Cardiac fibroblast (primary cell): ENCODE measurements around the gene PBX2.
"Not testable (repeated sequence)": the region's sequence is repeated elsewhere in the genome, so short reads cannot be mapped to it uniquely, and the experiment has no call there.

ENCODE experiments used
- DNase-seq, 2 donors: peaks; one replicate each; pipeline versions ENCODE4 v3.0.0 to v3.0.0-alpha.2; 2010; ENCODE audit warnings: low read depth in 2 of 2
- H3K4me3 ChIP-seq, 2 donors: replicated peaks in 1 of 2; 1 replicate in 1 of 2; 2 replicates in 1 of 2; pipeline ENCODE4 v1.5.1; 2011; ENCODE audit warnings: low read depth in 2 of 2, low read length in 2 of 2, mild to moderate bottlenecking in 2 of 2, moderate library complexity in 1 of 2
- TF ChIP-seq, protein P1 (sequence below): IDR thresholded peaks from one replicate; pipeline ENCODE4 v1.5.1; 2011; ENCODE audit warnings: low read depth, mild to moderate bottlenecking, low read length, inconsistent platforms

Gene PBX2

DNA sequence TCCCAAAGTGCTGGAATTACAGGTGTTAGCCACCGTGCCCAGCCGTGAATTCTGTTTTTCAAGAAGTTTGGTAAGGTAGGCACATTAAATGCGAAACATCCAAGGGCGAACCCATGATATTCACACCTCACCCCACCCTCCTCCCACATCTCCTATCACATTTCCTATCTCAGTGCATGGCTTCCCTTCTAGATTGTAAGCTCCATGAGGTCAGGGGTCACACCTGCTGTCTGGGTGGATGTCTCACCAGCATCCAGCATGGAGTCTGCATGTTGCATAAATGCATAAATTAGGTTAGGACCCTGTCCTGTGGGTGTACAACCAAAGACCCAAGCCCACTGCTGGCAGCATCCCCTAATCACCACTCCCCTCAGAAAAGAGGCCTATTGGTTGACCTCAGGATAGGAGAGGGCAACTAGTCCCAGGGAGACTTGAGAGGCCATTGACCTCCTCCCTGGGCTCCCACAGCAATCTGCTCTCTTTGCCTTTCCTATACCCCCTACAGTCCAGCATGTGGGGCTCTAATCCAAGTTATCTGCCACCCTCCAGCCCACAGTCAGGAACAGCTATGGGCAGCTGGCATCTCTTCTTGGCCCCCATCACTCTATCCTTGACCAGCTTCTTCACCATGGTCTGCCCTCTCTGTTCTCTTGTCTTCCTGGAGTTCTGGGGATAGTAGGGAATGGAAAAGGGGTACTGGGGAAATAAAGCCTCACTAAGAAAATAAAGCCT is 42.4 kb downstream of the PBX2 start:
- DNase-seq = no peak
- H3K4me3 ChIP-seq = no peak overlapping the region

GRCh38 chr6:32146687-32147086 is 43.3 kb downstream of the PBX2 start:
- TF ChIP-seq, protein P1, sequence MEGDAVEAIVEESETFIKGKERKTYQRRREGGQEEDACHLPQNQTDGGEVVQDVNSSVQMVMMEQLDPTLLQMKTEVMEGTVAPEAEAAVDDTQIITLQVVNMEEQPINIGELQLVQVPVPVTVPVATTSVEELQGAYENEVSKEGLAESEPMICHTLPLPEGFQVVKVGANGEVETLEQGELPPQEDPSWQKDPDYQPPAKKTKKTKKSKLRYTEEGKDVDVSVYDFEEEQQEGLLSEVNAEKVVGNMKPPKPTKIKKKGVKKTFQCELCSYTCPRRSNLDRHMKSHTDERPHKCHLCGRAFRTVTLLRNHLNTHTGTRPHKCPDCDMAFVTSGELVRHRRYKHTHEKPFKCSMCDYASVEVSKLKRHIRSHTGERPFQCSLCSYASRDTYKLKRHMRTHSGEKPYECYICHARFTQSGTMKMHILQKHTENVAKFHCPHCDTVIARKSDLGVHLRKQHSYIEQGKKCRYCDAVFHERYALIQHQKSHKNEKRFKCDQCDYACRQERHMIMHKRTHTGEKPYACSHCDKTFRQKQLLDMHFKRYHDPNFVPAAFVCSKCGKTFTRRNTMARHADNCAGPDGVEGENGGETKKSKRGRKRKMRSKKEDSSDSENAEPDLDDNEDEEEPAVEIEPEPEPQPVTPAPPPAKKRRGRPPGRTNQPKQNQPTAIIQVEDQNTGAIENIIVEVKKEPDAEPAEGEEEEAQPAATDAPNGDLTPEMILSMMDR = no peak
- no peak for DNase-seq
- H3K4me3 ChIP-seq = no peak overlapping the region

More for the DNA sequence above, 42.4 kb downstream of the PBX2 start:
- TF ChIP-seq, protein P1 = no peak

DNA sequence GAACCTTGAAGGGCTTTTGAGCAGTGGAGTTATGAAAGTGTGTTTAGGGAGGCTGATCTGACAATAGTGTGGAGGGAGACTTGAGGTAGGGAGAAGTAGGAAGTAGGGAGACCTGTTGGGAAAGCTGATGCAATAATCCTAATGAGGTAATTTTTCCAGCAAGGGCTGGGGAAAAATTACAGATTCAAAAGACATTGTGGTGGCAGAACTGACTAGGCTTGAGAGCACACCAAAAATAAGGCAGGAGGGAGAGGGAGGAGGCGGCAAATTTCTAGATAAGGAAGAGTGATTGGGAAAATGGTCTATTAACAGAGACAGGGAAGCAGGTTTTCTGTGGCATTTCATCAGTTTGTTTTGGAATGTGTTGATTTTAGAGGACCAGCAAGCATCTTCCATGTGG is 43.7 kb downstream of the PBX2 start:
- TF ChIP-seq, protein P1 = no peak
- H3K4me3 ChIP-seq = no peak overlapping the region
- no peak for DNase-seq

DNA sequence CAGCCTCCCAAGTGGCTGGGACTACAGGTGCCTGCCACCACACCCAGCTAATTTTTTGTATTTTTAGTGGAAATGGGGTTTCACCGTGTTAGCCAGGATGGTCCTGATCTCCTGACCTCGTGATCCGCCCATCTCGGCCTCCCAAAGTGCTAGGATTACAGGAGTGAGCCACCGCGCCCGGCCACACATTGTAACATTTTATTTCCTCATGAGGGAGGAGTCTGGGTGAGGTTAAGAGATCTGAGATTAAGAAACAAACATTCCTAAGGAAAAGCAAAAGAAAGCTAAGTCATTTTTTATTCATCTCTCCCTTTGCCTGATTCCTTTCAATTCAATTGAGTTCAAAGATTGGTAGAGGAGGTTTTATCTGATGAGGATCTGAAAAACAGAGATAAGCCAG is 45.8 kb downstream of the PBX2 start:
- H3K4me3 ChIP-seq, DNase-seq: not testable (repeated sequence)

- DNase-seq = peak in 1 of 2 donors; percentile 43
- TF ChIP-seq, protein P1 = no peak
- H3K4me3 ChIP-seq = no peak overlapping the region
Observed at GRCh38 chr6:32140420-32141046, 49.5 kb downstream of the PBX2 start.

- no peak overlapping the region for H3K4me3 ChIP-seq
- TF ChIP-seq, protein P1 = no peak
- DNase-seq = no peak
Observed at GRCh38 chr6:32139590-32139989, 50.4 kb downstream of the PBX2 start.

DNA sequence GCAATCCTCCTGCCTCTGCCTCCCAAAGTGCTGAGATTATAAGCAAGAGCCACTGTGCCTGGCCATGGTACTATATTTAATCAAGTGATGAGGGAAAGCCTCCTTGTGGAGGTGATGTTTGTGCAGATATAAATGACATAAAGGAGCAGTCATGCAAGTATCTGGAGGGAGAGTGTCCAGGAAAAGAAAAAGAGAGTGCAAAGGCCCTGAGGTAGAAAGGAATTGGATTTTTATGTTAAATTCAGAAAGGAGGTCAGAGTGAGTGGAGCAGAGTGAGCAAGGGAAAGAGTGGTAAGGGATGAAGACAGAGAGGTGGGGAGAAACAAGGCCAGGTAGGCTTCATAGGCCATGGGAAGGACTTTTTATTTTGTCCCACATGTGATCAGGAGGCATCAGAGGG is 52.5 kb downstream of the PBX2 start:
- TF ChIP-seq, protein P1 = no peak
- no peak overlapping the region for H3K4me3 ChIP-seq
- DNase-seq = no peak
